Neural cell (in vitro differentiated cells): ENCODE measurements around the gene RPS3. TPM values are rescaled to one million over a fixed set of nuclear protein-coding genes. Genes with fewer than 3 reads are reported as not detected.

ENCODE experiments used
- H2AFZ ChIP-seq: fragments of 200-600, 300-800 bp; sonication (generic), shearing (Covaris generic); 2 replicates; pipeline ENCODE4 v1.6.0; 2014; ENCODE audit warnings: low read depth, mild to moderate bottlenecking, antibody characterized with exemption, low read length, moderate library complexity
- H3F3A ChIP-seq: fragments of 200-600 bp; shearing (Covaris generic); 2 replicates; pipeline ENCODE4 v1.6.1; 2016; ENCODE audit warnings: mild to moderate bottlenecking, moderate library complexity, mixed read lengths, antibody characterized with exemption, low read length; ENCODE audit not compliant: insufficient read depth, poor library complexity, severe bottlenecking
- H3K27ac ChIP-seq: fragments of 200-600, 300-800 bp; sonication (generic), shearing (Covaris generic); 2 replicates; pipeline ENCODE4 v1.5.1; 2014; ENCODE audit warnings: mild to moderate bottlenecking, low read length, moderate library complexity
- H3K27me3 ChIP-seq: fragments of 300-800, 200-600 bp; sonication (generic), shearing (Covaris generic); 2 replicates; pipeline ENCODE4 v1.6.0; 2014; ENCODE audit warnings: mild to moderate bottlenecking, low read depth, low read length, moderate library complexity; ENCODE audit not compliant: insufficient read depth
- H3K36me3 ChIP-seq: fragments of 300-800, 200-600 bp; sonication (generic), shearing (Covaris generic); 2 replicates; pipeline ENCODE4 v1.5.1; 2014; ENCODE audit warnings: mild to moderate bottlenecking, antibody characterized with exemption, low read length, moderate library complexity; ENCODE audit not compliant: insufficient read depth
- H3K4me2 ChIP-seq: fragments of 300-800, 200-600 bp; sonication (generic), shearing (Covaris generic); 2 replicates; pipeline ENCODE4 v1.6.0; 2014; ENCODE audit warnings: mild to moderate bottlenecking, low read length
- H3K4me3 ChIP-seq: fragments of 300-800, 200-600 bp; sonication (generic), shearing (Covaris generic); 2 replicates; pipeline ENCODE4 v1.5.1; 2014; ENCODE audit warnings: mild to moderate bottlenecking, low read length, moderate library complexity
- H3K79me2 ChIP-seq: fragments of 200-600 bp; shearing (Covaris generic); replicated peaks from 2 replicates; pipeline ENCODE4 v1.6.0; 2014; ENCODE audit warnings: mild to moderate bottlenecking, low read length, moderate library complexity; ENCODE audit not compliant: insufficient read depth
- H3K9ac ChIP-seq: fragments of 300-800, 200-600 bp; sonication (generic), shearing (Covaris generic); 2 replicates; pipeline ENCODE4 v1.6.1; 2016; ENCODE audit warnings: mild to moderate bottlenecking, low read length, mixed read lengths
- H3K9me2 ChIP-seq: fragments of 200-600 bp; shearing (Covaris generic); 2 replicates; pipeline ENCODE4 v1.6.1; 2016; ENCODE audit warnings: mild to moderate bottlenecking, low read length, mixed read lengths; ENCODE audit not compliant: insufficient read depth
- H3K9me3 ChIP-seq: fragments of 200-600, 300-800 bp; sonication (generic), shearing (Covaris generic); 2 replicates; pipeline ENCODE4 v1.6.1; 2016; ENCODE audit warnings: mild to moderate bottlenecking, mixed run types, low read length, moderate library complexity, mixed read lengths
- H4K20me1 ChIP-seq: fragments of 200-600 bp; shearing (Covaris generic); 2 replicates; pipeline ENCODE4 v1.6.1; 2016; ENCODE audit warnings: mild to moderate bottlenecking, mixed run types; ENCODE audit not compliant: insufficient read depth
- EP300 ChIP-seq: fragments of 450-650 bp; conservative IDR thresholded peaks from 2 replicates; pipeline ENCODE4 v1.6.1; 2014; ENCODE audit warnings: antibody characterized with exemption, mild to moderate bottlenecking, moderate library complexity; ENCODE audit not compliant: poor library complexity, severe bottlenecking
- MXI1 ChIP-seq: fragments of 450-650 bp; conservative IDR thresholded peaks from 2 replicates; pipeline ENCODE4 v1.6.1; 2014; ENCODE audit warnings: antibody characterized with exemption, mild to moderate bottlenecking; ENCODE audit not compliant: poor library complexity, severe bottlenecking
- POLR2AphosphoS5 ChIP-seq: IDR thresholded peaks from 2 replicates; pipeline ENCODE4 v1.6.1; 2012
- RAD21 ChIP-seq: fragments of 450-650 bp; conservative IDR thresholded peaks from 2 replicates; pipeline ENCODE4 v1.6.1; 2014; ENCODE audit warnings: antibody characterized with exemption, mild to moderate bottlenecking, moderate library complexity
- REST ChIP-seq: IDR thresholded peaks from 2 replicates; pipeline ENCODE4 v1.6.1; 2012; ENCODE audit warnings: borderline replicate concordance
- SMC3 ChIP-seq: fragments of 450-650 bp; conservative IDR thresholded peaks from 2 replicates; pipeline ENCODE4 v1.6.1; 2014; ENCODE audit warnings: antibody characterized with exemption, mild to moderate bottlenecking, moderate library complexity; ENCODE audit not compliant: poor library complexity
- polyA plus RNA-seq: library from polyadenylated mRNA; depleted of rRNA; stranded (reverse); fragments of >200 nt; gene quantifications from 2 replicates; pipeline ENCODE4 v1.2.3, GENCODE V29; 2014
- TF ChIP-seq, protein P1 (sequence below): fragments of 450-650 bp; IDR thresholded peaks from 2 replicates; pipeline ENCODE4 v1.5.1; 2014; ENCODE audit warnings: antibody characterized with exemption, mild to moderate bottlenecking, moderate library complexity; ENCODE audit not compliant: poor library complexity, severe bottlenecking

RPS3 gene
- polyA plus RNA-seq, 1 donor from 2014 or later = 1,440 TPM

- H3K4me3 ChIP-seq = peak overlapping the region; percentile 42
- TF ChIP-seq POLR2AphosphoS5 (peak; percentile 12), MXI1 (no peak)
- no peak overlapping the region for H3K27ac ChIP-seq
- H3K79me2 ChIP-seq = no peaks in the 10 kb centered on the region
- H3K9me2 ChIP-seq = no peaks in the 10 kb centered on the region
- H3K9me3 ChIP-seq = no peaks in the 10 kb centered on the region
- H3K27me3 ChIP-seq = peaks cover 27% of the 10 kb centered on the region
- H2AFZ ChIP-seq = no peak overlapping the region
- no peaks in the 10 kb centered on the region for H4K20me1 ChIP-seq
- no peak overlapping the region for H3K9ac ChIP-seq
- no peak overlapping the region for H3K4me2 ChIP-seq
- peaks cover 2% of the 10 kb centered on the region for H3K36me3 ChIP-seq
- no peaks in the 10 kb centered on the region for H3F3A ChIP-seq
Observed at GRCh38 chr11:75429641-75429901, 30.3 kb downstream of the RPS3 start.

- H3K4me3 ChIP-seq = peak overlapping the region; percentile 63
- no peaks in the 10 kb centered on the region for H3F3A ChIP-seq
- no peak overlapping the region for H3K4me2 ChIP-seq
- H3K9ac ChIP-seq = peak overlapping the region; percentile 55
- H4K20me1 ChIP-seq = no peaks in the 10 kb centered on the region
- peaks cover 6% of the 10 kb centered on the region for H3K36me3 ChIP-seq
- H2AFZ ChIP-seq = no peak overlapping the region
- peaks cover 27% of the 10 kb centered on the region for H3K27me3 ChIP-seq
- H3K79me2 ChIP-seq = no peaks in the 10 kb centered on the region
- no peaks in the 10 kb centered on the region for H3K9me3 ChIP-seq
- H3K27ac ChIP-seq = no peak overlapping the region
- H3K9me2 ChIP-seq = no peaks in the 10 kb centered on the region
- TF ChIP-seq, protein P1, sequence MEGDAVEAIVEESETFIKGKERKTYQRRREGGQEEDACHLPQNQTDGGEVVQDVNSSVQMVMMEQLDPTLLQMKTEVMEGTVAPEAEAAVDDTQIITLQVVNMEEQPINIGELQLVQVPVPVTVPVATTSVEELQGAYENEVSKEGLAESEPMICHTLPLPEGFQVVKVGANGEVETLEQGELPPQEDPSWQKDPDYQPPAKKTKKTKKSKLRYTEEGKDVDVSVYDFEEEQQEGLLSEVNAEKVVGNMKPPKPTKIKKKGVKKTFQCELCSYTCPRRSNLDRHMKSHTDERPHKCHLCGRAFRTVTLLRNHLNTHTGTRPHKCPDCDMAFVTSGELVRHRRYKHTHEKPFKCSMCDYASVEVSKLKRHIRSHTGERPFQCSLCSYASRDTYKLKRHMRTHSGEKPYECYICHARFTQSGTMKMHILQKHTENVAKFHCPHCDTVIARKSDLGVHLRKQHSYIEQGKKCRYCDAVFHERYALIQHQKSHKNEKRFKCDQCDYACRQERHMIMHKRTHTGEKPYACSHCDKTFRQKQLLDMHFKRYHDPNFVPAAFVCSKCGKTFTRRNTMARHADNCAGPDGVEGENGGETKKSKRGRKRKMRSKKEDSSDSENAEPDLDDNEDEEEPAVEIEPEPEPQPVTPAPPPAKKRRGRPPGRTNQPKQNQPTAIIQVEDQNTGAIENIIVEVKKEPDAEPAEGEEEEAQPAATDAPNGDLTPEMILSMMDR = peak; percentile 44
- TF ChIP-seq RAD21 = no peak
- peak; percentile 70 for TF ChIP-seq MXI1
- TF ChIP-seq REST = no peak
- no peak for TF ChIP-seq EP300
- no peak for TF ChIP-seq SMC3
Observed at GRCh38 chr11:75429902-75430713, 30.8 kb downstream of the RPS3 start.
